Stimulated activated CD8-positive, alpha-beta memory T cell treated with anti-CD3 and anti-CD28 coated beads, Interleukin-15, amount 100 ng/mL, for 48 hours (primary cell): ENCODE measurements around the gene CDO1.
"Not testable (repeated sequence)": the region's sequence is repeated elsewhere in the genome, so short reads cannot be mapped to it uniquely, and the experiment has no call there.

Source experiments
- DNase-seq, 2 donors: peaks; one replicate each; pipeline ENCODE4 v3.0.0-alpha.2; 2020; ENCODE audit warnings: low read depth in 2 of 2

Gene CDO1

DNA sequence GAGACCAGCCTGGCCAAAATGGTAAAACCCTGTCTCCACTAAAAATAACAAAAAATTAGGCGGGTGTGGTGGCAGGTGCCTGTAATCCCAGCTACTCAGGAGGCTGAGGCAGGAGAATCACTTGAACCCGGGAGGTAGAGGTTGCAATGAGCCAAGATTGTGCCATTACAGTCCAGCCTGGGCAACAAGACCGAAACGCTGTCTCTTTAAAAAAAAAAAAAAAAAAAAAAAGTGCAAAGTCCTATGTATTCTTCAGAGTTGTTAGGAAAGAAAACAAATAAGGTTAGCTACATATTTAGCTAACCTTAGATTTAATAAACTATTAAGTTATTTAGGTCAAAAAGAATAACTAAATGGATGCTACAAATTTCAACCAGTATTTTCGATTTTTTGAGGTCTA, 13.5 kb upstream of the CDO1 start:
- no peak for DNase-seq

DNA sequence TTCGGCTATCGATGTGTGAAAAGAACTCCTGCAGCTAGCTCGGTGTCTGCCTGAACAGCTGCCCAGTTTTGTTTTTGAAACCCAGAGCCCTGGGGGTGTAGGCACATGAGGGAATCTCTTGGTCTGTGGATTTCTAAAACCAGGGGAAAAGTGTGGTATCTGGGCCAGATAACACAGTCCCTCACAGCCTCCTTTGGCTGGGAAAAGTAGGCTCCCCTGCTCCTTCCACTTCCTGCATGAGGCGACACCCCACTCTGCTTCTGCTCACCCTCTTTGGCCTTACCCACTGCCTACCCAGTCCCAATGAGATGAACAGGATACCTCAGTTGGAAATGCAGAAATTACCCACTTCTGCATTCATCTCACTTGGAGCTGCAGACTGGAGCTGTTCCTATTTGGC, 9.5 kb upstream of the CDO1 start:
- DNase-seq: no peak

DNA sequence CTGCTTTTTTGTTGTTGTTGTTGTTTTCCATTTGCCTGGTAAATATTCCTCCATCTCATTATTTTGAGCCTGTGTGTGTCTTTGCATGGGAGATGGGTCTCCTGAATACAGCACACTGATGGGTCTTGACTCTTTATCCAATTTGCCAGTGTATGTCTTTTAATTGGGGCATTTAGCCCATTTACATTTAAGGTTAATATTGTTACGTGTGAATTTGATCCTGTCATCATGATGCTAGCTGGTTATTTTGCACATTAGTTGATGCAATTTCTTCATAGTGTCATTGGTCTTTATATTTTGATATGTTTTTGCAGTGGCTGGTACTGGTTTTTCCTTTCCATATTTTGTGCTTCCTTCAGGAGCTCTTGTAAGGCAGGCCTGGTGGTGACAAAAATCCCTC, 8.5 kb upstream of the CDO1 start:
- DNase-seq: not testable (repeated sequence)

DNA sequence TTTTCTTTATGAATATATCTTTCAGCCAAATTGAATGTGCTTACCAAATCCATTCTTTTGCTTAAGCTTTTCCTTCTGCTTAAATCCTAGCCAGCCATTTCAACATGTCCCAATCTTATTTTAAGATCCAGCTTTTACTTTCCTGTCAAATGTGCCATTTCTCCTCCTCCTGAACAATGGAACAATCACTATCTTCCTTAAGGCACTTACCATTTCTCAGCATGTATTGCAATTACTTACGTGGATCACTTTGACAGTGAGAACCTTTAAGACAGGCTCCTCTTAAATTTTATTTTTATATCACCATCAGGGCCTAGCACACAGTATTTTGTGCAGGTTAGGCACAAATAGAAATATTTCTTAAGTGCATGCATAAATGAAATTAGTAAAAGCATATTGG, 4.4 kb upstream of the CDO1 start:
- DNase-seq: no peak

DNA sequence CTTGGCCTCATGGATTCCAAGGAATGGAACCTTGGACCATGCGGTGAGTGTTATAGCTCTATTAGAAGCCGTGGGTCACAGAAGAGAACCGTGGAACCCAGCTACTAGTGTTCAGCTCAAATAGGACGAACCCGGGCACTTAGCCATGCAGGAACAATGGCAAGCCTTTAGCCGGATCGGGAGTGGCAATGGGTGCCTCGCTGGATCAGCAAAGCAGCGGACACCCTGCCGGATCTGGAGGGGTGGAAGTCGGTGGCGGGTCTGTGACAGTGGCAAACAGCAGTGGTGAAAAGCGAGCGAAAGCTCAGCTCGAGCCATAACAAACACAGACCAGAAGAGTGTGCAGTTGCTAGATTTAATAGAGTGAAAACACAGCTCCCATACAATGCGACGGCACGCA, 2.4 kb upstream of the CDO1 start:
- no peak for DNase-seq

DNA sequence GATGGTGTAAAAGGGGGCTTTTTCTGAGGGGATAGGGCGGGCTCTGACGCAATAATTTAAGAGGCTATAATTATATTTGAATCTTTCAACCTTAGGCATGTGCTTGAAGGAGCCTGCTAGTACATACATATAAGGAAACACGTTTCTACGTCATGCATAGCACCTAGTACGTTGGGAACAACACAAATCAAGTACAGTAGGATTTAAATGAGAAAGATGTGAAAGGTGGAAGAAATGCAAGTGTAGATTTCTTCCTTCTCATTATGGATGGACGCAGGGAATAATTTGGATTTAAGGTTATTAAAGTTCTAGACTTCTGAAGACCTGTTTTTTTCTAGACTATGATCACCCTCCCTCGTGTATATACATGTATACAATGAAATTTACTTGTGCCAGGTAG, 927 bp upstream of the CDO1 start:
- DNase-seq: no peak

DNA sequence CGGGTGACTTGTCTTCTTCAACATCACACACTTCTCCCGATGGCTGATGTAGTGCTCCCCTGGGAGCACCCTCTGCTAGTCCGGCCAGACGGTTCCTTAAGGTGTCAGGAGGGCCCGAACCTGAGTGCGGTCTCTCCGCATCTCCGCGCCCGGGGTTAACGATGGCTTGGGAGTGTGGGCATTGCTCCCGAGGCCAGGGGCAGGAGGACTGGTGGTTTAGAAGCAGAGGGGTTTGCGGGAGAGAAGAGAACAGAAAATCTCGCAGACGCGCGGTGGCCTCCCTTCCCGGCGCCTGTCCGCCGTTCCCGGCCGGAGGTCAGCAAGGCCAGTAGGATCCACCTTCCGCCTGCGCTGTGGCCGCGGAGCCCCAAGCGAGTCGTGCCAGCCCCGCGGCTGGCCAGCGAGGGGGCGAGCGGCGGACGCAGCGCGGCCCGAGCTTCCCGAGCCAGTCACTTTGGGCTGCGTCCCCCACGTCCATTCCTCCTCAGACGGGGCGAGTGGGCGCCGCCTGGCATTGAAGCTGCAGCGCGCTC, 700 bp downstream of the CDO1 start:
- no peak for DNase-seq

DNA sequence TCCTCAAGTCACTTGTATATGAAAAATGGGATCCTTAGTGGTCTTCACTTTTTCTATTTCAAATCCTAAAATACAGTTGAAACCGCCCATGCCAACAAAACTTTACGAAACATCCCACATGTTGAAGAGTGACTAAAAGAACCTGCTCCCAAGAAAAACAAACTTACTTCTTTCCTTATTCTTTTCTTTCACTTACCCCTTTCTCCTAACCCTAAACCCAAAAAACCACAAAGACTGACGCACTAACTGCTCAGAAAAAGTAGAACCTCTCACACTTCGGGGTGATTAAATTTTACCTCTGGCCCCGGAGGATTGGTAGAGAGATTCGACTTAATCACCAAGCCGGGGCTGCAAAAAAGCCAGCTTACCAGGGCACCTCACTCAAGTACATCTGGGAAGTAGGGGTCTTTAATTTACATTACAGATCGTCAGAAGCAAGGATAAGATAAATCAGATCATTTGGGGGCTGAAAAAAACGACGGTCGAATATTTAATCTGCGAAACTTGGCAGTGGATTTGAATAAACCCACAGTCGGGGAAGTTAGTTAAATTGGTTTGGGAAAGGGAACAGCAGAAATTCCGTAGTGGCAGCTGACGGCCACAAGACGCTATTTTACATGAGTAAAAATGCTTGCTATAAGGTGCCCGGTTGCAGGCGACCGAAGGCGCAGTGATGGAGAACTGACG, 1.3 kb downstream of the CDO1 start:
- DNase-seq: no peak

DNA sequence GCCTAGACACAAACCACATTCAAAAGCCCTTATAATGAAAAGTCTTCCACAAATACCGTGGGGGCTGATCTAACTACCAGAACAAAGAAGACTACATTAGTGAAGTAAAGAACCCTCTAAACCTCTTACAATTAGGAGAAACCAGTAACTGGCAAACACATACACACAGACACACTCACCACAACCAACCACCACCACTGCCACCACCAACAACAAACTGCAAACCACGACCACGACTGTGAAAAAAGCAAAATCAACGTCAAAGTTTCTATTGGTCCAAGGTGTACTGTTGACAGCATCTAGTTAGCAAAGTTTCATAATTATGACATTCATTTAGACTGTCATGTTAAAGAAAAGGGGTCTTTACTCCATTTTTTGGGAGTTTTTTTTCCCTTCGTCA, 2.7 kb downstream of the CDO1 start:
- no peak for DNase-seq

DNA sequence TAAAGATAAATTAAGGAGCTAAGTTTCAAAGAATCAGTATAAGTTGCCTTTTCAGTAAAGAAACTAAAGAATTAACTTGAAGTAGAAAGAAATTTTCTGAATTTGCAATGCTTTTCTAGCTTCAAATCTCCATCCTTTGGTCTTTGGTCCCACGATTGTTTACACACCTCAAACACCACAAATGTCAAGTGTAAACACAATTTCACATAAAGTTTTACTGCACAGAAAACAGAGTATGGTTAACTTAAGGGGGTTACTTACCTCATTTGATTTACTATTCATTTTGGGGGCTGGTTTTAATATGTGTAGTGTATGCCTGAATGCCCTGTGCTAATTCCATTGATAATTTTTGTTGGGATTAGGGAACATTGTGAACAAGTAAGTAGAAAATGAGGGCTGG, 4.1 kb downstream of the CDO1 start:
- DNase-seq: no peak

DNA sequence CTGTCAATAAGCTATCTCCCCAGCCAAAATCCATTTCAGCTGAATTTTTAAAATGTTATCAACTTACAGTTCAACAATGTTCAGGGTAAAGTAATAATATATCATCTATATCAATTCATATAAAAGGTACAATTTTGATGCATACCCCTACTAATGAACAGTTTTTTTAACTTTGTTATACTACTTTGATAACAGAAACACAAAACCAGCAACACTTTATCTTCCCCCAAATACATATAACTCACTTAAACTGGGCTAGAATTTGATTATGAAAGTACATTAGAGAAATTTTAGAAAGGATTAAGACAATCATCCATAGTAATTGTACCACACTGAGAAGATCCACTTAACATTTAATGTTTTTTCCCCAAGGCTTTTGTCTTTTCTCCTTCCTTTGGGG, 5.1 kb downstream of the CDO1 start:
- no peak for DNase-seq

DNA sequence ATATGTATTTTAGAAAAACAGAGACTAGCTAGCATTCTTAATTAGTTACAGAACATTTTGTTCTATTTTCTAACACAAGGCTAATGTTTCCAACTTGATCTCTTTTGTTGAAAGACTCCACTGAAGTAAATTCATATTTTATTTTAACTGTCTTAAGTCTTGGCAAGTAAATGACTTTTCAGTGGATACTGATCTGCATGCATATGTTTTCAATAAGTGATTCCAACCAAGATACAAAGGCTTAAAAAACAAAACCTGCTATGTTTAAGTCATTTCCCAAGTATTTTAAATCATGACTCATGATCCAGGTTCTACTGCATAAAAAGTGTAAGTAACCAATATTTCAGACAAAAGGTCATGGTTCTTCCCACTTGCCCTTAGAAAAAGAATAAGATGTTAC, 5.7 kb downstream of the CDO1 start:
- no peak for DNase-seq

DNA sequence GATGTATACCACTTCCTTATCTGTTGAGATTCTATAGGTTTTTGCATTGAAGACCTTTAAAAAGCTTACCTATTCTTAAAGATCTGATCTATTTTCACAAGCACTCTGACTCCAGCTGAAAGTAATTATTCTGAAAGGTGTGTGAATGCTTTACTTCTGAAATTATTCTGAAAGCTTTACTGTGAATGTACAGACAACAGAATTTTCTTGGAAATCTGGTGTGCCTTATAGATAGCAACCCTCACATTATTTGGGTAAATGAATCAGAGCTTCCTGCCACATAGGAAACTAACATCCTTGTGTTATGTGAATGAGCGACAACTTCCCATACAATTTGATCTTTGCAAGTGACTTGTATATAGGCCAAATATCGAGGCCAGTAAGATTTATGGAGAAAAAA, 6.5 kb downstream of the CDO1 start:
- DNase-seq: no peak

DNA sequence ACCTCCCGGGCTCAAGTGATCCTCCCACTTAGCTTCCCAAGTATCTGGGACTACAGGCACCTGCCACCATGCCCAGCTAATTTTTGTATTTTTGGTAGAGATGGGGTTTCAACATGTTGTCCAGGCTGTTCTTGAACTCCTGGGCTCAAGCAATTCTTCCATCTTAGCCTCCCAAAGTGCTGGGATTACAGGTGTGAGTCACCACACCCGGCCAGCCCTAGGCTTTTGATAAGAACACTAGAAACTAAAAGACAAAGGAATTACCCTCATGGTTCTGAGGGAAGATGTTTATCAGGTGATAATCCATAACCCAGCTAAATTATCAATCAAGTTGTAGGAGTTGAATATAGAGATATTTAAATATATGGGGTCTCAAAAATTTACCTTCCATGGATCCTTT, 8.4 kb downstream of the CDO1 start:
- not testable (repeated sequence) for DNase-seq

DNA sequence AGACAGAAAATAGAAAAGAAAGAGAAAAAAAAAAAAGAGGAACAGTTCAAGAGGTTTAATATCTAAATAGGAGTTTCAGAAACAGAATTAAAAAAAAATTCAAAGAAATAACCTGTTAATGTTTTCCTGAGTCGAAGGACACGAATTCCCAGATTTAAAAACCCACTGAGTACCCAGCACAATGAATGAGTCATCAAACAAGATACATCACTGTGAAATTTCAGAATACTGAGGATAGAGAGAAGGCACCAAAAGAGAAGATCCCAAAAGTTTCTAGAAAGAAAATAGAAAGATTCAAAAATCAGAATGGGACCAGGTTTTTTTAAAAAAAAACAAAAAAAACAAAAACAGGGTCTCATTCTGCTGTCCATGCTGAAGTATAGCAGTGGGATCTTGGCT, 8.8 kb downstream of the CDO1 start:
- no peak for DNase-seq

DNA sequence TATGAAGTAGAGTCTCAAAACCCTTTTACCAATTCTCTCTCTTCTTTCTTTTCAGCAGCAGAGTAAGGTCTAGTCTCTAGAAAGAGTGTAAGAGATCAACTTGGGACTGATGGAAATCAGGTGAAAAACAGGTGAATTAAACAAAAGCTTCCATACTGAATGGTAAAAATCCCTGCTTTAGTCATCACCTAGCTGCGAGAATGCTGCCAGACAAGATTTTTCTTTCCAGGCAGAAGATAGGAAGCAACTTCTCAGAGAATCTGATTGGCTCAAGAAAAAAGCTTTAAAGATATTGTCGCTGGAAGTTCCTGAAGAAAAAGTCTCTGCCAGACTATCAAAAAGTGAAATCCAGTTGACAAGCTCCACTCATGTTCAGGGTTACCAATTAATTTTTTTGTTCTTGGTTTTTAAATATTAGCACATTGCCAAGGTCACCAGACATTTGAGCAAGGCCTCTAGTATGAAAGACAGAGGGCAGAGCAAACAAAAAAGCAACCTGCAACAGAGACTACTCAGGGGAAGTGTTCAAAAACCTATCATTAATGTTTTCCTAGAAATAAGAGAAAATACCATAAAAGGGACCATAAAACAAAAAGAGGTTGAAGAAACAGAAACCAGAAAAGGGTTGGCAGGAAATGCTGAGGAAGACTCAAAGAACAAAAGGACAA, 9.3 kb downstream of the CDO1 start:
- DNase-seq: no peak

DNA sequence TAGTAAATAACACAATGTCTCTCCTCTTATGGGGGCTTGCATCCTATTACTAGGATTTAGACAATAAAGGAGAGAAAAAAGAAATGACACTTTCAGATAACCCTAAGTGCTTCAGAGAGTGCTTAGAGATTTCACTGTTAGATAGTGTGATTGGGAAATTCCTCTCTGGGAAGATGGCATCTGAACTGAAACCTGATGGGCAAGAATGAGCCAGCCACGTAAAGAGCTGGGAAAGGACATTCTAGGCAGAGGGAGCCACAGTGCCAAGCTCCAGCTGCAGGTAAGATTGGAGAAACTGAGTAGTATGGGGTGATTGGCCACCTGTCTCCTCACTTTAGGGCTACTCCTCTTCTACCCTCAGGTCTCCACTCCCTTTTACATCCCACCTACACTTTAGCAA, 14.5 kb downstream of the CDO1 start:
- no peak for DNase-seq

DNA sequence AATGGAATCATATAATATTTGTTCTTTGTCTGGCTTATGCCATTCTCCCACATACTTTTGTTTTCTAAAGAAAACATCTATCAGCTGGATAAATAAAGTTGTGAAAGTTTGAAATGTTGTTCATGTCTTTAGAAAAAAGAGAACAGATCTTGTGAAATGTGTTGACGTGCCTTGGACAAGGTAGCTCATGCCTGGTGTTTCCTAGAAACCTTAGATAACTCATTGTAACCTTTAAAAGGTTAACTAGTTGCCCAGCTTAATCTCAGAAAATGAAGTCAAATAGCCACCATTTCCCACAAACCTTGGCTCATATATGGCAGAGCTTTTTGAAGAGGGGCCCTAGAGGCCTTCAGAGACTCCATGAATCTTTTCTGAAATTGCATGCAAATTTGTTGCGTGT, 15.3 kb downstream of the CDO1 start:
- DNase-seq: no peak

DNA sequence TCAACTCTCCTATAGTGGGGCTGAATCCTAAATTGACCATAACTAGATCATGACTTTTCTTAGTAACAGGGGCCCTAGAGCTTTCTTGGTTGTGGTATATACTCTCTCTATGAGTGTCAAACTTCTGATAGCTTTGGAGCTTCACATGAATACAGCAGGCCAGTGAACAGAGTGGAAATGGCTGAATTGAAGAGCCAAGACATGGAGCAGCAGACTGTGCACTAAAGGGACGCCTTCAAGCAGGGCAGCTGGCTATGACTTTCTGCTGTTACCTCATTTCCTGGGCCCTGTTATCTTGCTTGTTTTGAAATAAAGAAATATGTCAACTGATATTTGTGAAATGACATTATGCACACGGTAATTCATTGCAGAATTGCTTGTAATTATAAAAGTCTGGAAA, 16.4 kb downstream of the CDO1 start:
- no peak for DNase-seq

DNA sequence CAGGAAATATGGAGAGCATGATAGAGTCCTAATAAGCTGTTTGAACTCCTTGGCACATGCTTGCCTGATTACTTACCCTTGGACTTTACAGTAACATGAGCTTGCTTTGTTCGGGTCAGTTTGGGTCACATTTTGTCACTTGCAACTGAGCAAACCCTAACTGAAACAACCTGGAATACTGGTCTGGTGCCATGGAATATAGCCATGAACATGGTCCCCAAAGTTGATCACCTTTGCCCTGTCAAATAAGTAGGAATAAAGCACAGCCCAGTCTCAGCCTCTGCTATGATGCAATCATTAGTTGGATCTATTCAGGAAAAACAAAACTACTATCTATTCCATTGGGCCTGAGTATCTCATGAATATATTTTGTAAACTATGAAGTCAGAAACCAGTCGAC, 18.2 kb downstream of the CDO1 start:
- no peak for DNase-seq

DNA sequence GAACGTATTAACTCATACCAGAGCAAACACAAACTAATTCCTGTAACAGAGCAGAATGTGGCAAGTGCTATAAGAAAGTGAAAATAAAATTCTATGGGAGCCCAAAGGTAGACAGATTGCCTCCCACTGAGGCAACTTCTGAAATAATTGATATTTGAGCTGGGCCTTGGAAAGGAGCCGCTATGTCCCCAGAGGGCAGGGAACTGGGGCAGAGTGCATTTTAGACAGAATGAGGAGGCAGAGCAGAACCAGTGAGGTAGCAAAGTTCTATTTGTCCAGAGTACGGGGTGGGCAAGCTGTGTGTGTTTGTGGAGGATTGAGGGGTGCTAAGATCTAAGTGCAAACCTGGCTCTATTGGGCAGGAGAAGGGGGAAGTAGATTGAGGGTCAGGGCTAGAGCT, 19.8 kb downstream of the CDO1 start:
- no peak for DNase-seq

DNA sequence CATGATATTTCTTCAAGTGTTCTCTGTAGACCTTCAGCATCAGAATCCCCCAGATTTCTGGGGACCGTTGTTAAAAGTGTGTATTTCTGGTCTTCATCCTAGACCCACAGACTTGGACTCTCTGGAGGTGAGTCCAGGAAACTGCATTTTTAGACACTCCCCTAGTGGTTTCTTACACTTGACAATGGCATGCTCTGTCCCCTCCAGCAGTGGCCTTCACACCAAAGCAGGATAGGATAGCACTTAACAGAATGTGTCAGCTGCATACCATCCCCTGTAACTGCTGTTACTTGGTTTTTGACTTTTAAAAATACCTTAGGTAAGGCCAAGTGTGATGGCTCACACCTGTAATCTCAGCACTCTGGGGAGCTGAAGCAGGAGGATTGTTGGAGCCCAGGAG, 20.8 kb downstream of the CDO1 start:
- no peak for DNase-seq

DNA sequence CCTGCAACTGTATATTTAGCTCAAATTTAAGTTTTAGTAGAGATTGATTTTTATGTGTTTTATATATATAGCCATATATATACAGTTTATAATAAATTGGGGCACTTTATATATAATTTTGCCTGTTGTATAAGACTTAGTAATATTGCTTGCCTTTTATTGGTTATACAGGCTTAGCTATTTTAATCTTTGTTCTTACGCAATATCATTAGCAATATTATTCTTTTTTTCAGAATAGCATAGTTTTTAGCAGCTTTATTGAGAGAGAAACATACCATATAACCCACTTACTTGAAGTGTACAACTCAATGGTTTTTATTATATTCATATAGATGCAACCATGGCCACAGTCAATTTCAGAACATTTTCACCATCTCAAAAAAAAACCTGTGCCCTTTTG, 28.0 kb downstream of the CDO1 start:
- DNase-seq: no peak

DNA sequence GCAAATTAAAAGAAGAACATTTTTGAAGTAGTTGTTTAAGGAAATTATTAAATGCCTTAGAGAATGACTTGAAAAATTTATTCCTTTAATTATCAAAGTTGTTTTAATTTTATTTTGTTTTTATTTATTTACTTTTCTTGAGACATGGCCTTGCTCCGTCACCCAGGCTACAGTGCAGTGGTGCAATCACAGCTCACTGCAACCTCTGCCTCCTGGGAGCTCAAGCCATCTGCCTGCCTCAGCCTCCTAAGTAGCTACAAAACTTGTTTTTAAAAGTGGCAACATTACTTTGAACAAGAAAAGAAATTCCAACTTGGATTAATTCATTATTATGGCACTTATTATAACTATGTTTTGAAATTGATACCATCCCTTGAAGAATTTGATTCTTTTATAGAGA, 29.0 kb downstream of the CDO1 start:
- DNase-seq: no peak
